Nephron (organoid): ENCODE measurements around the gene ARHGAP10.
A peak's percentile ranks its signal among the peaks of the same experiment; 100 is the strongest.

Experiments used
- H3K27ac Mint-ChIP-seq, 3 experiments: 2 replicates each; pipeline ENCODE4 v1.8.0; 2020; ENCODE audit warnings: mixed read lengths in 3 of 3, mild to moderate bottlenecking in 2 of 3, moderate library complexity in 1 of 3
- H3K27me3 Mint-ChIP-seq: 2 replicates; pipeline ENCODE4 v1.8.0; 2021; ENCODE audit warnings: low read depth, mild to moderate bottlenecking, moderate library complexity, mixed read lengths
- H3K36me3 Mint-ChIP-seq: 2 replicates; pipeline ENCODE4 v1.8.0; 2020; ENCODE audit warnings: low read depth, mixed read lengths
- H3K4me1 Mint-ChIP-seq: 2 replicates; pipeline ENCODE4 v1.8.0; 2020; ENCODE audit warnings: mixed read lengths
- H3K4me3 Mint-ChIP-seq, 3 experiments: 2 replicates each; pipeline ENCODE4 v1.8.0; 2020; ENCODE audit warnings: mild to moderate bottlenecking in 3 of 3, mixed read lengths in 3 of 3, moderate library complexity in 2 of 3
- H3K9me3 Mint-ChIP-seq: 2 replicates; pipeline ENCODE4 v1.8.0; 2020; ENCODE audit warnings: mixed read lengths
- CTCF ChIP-seq, 3 experiments: fragments of 200-600 bp; sonication (generic); IDR thresholded peaks; one replicate each; pipeline ENCODE4 v1.5.0; 2021; ENCODE audit warnings: antibody characterized with exemption in 3 of 3; ENCODE audit not compliant: unreplicated experiment in 3 of 3

ARHGAP10 gene

GRCh38 chr4:147837854-147838253 is 106.0 kb downstream of the ARHGAP10 start:
- Mint-ChIP-seq H3K27me3 (no peaks in the 10 kb centered on the region), H3K4me1 (peaks cover 56% of the 10 kb centered on the region), H3K9me3 (no peaks in the 10 kb centered on the region), H3K27ac (no peak overlapping the region), H3K36me3 (peaks cover 14% of the 10 kb centered on the region), H3K4me3 (no peak overlapping the region)
- TF ChIP-seq CTCF (IDR thresholded peaks at IDR 0.05; ENCODE audit: unreplicated experiment in 3 of 3), result no peak

- Mint-ChIP-seq H3K27ac (peak overlapping the region; percentile 18 to 83 (median 65)), H3K4me3 (no peak overlapping the region), H3K9me3 (no peaks in the 10 kb centered on the region), H3K36me3 (peaks cover 15% of the 10 kb centered on the region), H3K27me3 (no peaks in the 10 kb centered on the region), H3K4me1 (peaks cover 50% of the 10 kb centered on the region)
- no peak for TF ChIP-seq CTCF (IDR thresholded peaks at IDR 0.05; ENCODE audit: unreplicated experiment in 3 of 3)
Observed at GRCh38 chr4:147839200-147839599, 107.3 kb downstream of the ARHGAP10 start.

GRCh38 chr4:147839663-147840062 is 107.8 kb downstream of the ARHGAP10 start:
- H3K4me1 Mint-ChIP-seq, result peaks cover 50% of the 10 kb centered on the region
- H3K9me3 Mint-ChIP-seq, result no peaks in the 10 kb centered on the region
- peaks cover 13% of the 10 kb centered on the region for H3K36me3 Mint-ChIP-seq
- no peak overlapping the region for H3K4me3 Mint-ChIP-seq
- TF ChIP-seq CTCF (IDR thresholded peaks at IDR 0.05; ENCODE audit: unreplicated experiment in 3 of 3), result no peak
- no peaks in the 10 kb centered on the region for H3K27me3 Mint-ChIP-seq
- peak overlapping the region; percentile 18 to 83 (median 65) for H3K27ac Mint-ChIP-seq

GRCh38 chr4:147840838-147841738 is 109.2 kb downstream of the ARHGAP10 start:
- no peaks in the 10 kb centered on the region for H3K9me3 Mint-ChIP-seq
- no peak overlapping the region for H3K4me3 Mint-ChIP-seq
- peaks cover 11% of the 10 kb centered on the region for H3K36me3 Mint-ChIP-seq
- no peak for TF ChIP-seq CTCF (IDR thresholded peaks at IDR 0.05; ENCODE audit: unreplicated experiment in 3 of 3)
- H3K27me3 Mint-ChIP-seq, result no peaks in the 10 kb centered on the region
- peaks cover 41% of the 10 kb centered on the region for H3K4me1 Mint-ChIP-seq
- peak overlapping the region in 1 of 3 experiments; percentile 13 for H3K27ac Mint-ChIP-seq

- peaks cover 31% of the 10 kb centered on the region for H3K4me1 Mint-ChIP-seq
- H3K36me3 Mint-ChIP-seq, result peaks cover 11% of the 10 kb centered on the region
- no peak overlapping the region for H3K4me3 Mint-ChIP-seq
- no peaks in the 10 kb centered on the region for H3K27me3 Mint-ChIP-seq
- TF ChIP-seq CTCF (IDR thresholded peaks at IDR 0.05; ENCODE audit: unreplicated experiment in 3 of 3), result no peak
- no peaks in the 10 kb centered on the region for H3K9me3 Mint-ChIP-seq
- H3K27ac Mint-ChIP-seq, result no peak overlapping the region
Observed at GRCh38 chr4:147842573-147842972, 110.7 kb downstream of the ARHGAP10 start.

GRCh38 chr4:147843162-147843561 is 111.3 kb downstream of the ARHGAP10 start:
- peak in 2 of 3 experiments; percentile 15 to 27 for TF ChIP-seq CTCF (IDR thresholded peaks at IDR 0.05; ENCODE audit: unreplicated experiment in 3 of 3)
- H3K27ac Mint-ChIP-seq, result peak overlapping the region in 2 of 3 experiments; percentile 20 to 56
- H3K9me3 Mint-ChIP-seq, result no peaks in the 10 kb centered on the region
- H3K4me3 Mint-ChIP-seq, result no peak overlapping the region
- H3K36me3 Mint-ChIP-seq, result peaks cover 11% of the 10 kb centered on the region
- no peaks in the 10 kb centered on the region for H3K27me3 Mint-ChIP-seq
- peaks cover 31% of the 10 kb centered on the region for H3K4me1 Mint-ChIP-seq
